Caco-2 (cell line): ENCODE results near the gene SS18L1. TPM values are rescaled to one million over a fixed set of nuclear protein-coding genes. Genes with fewer than 3 reads are reported as not detected.

Experiments used
- BruUV-seq: library from RNA; stranded (reverse); fragments of 400-500 nt; replicated peaks from 2 replicates; lab custom pipeline; 2021; lab: Mats Ljungman, UMichigan
- CTCF ChIA-PET: fragments of 300-600 bp; sonication (Branson Sonifier 250); formaldehyde crosslinking; loops from one replicate; lab custom pipeline; 2022; ENCODE audit warnings: antibody characterized with exemption; lab: Charles Lee
- POLR2A ChIA-PET: fragments of 300-600 bp; sonication (Branson Sonifier 250); formaldehyde crosslinking; loops from one replicate; lab custom pipeline; 2022; ENCODE audit warnings: antibody characterized with exemption; lab: Charles Lee
- DNase-seq, 2 experiments: peaks; one replicate each; pipeline versions ENCODE4 v3.0.0 to v3.0.0-alpha.2; 2020 to 2022
- H3K27me3 ChIP-seq: replicated peaks from 2 replicates; pipeline ENCODE4 v1.6.0; 2011; ENCODE audit warnings: low read length; ENCODE audit not compliant: control insufficient read depth, insufficient read depth
- H3K36me3 ChIP-seq: 2 replicates; pipeline ENCODE4 v1.5.1; 2011; ENCODE audit warnings: low read length; ENCODE audit not compliant: control insufficient read depth, insufficient read depth
- H3K4me1 ChIP-seq: fragments of 250-450 bp; sonication (Bioruptor Pico); 2 replicates; pipeline ENCODE4 v1.5.1; 2020; ENCODE audit warnings: mild to moderate bottlenecking
- H3K4me3 ChIP-seq: 2 replicates; pipeline ENCODE4 v1.5.1; 2011; ENCODE audit warnings: low read depth, mild to moderate bottlenecking, control low read depth, low read length
- H3K9me3 ChIP-seq: fragments of 250-450 bp; sonication (Bioruptor Pico); 2 replicates; pipeline ENCODE4 v1.5.1; 2020; ENCODE audit warnings: mild to moderate bottlenecking, moderate library complexity
- H3K27ac Mint-ChIP-seq: one replicate; pipeline ENCODE4 v1.8.0; 2022; ENCODE audit warnings: mixed read lengths; ENCODE audit not compliant: unreplicated experiment
- H3K27me3 Mint-ChIP-seq: one replicate; pipeline ENCODE4 v1.8.0; 2022; ENCODE audit warnings: mixed read lengths; ENCODE audit not compliant: insufficient read depth, unreplicated experiment
- H3K36me3 Mint-ChIP-seq: one replicate; pipeline ENCODE4 v1.8.0; 2022; ENCODE audit warnings: mild to moderate bottlenecking, mixed read lengths; ENCODE audit not compliant: insufficient read depth, unreplicated experiment
- H3K4me1 Mint-ChIP-seq: one replicate; pipeline ENCODE4 v1.8.0; 2022; ENCODE audit warnings: low read depth, mixed read lengths; ENCODE audit not compliant: unreplicated experiment
- H3K4me3 Mint-ChIP-seq: one replicate; pipeline ENCODE4 v1.8.0; 2022; ENCODE audit warnings: mild to moderate bottlenecking, moderate library complexity, mixed read lengths; ENCODE audit not compliant: unreplicated experiment
- H3K9me3 Mint-ChIP-seq: one replicate; pipeline ENCODE4 v1.8.0; 2022; ENCODE audit warnings: mixed read lengths; ENCODE audit not compliant: unreplicated experiment
- CTCF ChIP-seq, 2 experiments: fragments of 200-600 bp in 1 of 2; IDR thresholded peaks; 1 replicate in 1 of 2; 2 replicates in 1 of 2; pipeline versions ENCODE4 v1.5.1 to v1.8.0; 2011 to 2022; ENCODE audit warnings: antibody characterized with exemption in 1 of 2, control low read depth in 1 of 2, inconsistent platforms in 1 of 2, low read depth in 1 of 2, low read length in 1 of 2, mild to moderate bottlenecking in 1 of 2, moderate library complexity in 1 of 2; ENCODE audit not compliant: insufficient read depth in 1 of 2, severe bottlenecking in 1 of 2, unreplicated experiment in 1 of 2
- intact Hi-C: fragments of 100-400 bp; cut with micrococcal nuclease; formaldehyde crosslinking; loops from one replicate; pipeline ENCODE4 v1.10.0; 2022; ENCODE audit not compliant: unreplicated experiment
- total RNA-seq: library from RNA; stranded (reverse); gene quantifications from 2 replicates; pipeline ENCODE4 v1.2.3, GENCODE V29; 2022

The SS18L1 gene
- total RNA-seq, 1 experiment from 2014 or later, result 46.4 TPM

GRCh38 chr20:62104234-62104789 is 39.3 kb upstream of the SS18L1 start:
- H3K27ac Mint-ChIP-seq, result no peak overlapping the region
- no TSS peak for BruUV-seq
- no peak overlapping the region for H3K4me3 Mint-ChIP-seq
- Histone ChIP-seq H3K4me3 (no peak overlapping the region), H3K27me3 (no peaks in the 10 kb centered on the region), H3K4me1 (no peaks in the 10 kb centered on the region), H3K36me3 (no peaks in the 10 kb centered on the region), H3K9me3 (peaks cover 39% of the 10 kb centered on the region)
- no peaks in the 10 kb centered on the region for H3K4me1 Mint-ChIP-seq
- TF ChIP-seq CTCF (IDR thresholded peaks at IDR 0.05; ENCODE audit: insufficient read depth in 1 of 2, low read depth in 1 of 2, low read length in 1 of 2, severe bottlenecking in 1 of 2, unreplicated experiment in 1 of 2), result no peak
- H3K27me3 Mint-ChIP-seq, result peaks cover 4% of the 10 kb centered on the region
- peaks cover 47% of the 10 kb centered on the region for H3K9me3 Mint-ChIP-seq
- no peaks in the 10 kb centered on the region for H3K36me3 Mint-ChIP-seq
- no peak for DNase-seq
- ChIA-PET POLR2A (no interaction called here), CTCF (no interaction called here)
- intact Hi-C loops, result no loop called here

DNA sequence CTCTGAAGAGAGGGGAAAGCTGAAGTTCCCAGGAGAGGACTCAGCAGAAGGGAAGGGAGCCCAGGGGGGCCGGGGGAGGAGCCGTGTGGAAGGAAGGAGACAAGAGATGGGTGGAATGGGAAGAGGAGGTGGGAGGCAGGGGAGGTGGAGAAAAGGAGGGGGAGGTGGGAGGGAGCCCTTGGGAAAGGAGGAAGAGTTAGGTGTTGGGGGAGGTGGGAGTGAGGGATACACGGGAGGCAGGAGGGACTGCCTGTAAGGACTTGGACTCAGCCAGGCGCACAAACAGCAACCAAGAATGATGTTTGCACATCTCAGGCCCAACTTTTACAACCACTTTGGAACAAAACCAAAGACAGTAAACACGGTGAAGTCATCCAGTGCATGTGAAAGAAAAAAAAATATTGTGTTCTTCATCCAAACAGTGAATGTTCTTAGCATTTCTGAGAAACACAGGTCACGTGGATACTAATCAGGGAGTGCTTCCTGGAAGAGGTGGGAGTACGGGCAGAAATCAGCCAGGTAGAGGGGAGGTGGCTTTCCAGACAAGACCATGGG is 38.7 kb upstream of the SS18L1 start:
- Mint-ChIP-seq H3K9me3 (peaks cover 52% of the 10 kb centered on the region), H3K4me3 (no peak overlapping the region), H3K27me3 (peaks cover 4% of the 10 kb centered on the region), H3K36me3 (no peaks in the 10 kb centered on the region), H3K4me1 (no peaks in the 10 kb centered on the region), H3K27ac (no peak overlapping the region)
- ChIA-PET POLR2A (no interaction called here), CTCF (no interaction called here)
- Histone ChIP-seq H3K4me1 (no peaks in the 10 kb centered on the region), H3K27me3 (no peaks in the 10 kb centered on the region), H3K9me3 (peaks cover 42% of the 10 kb centered on the region), H3K36me3 (no peaks in the 10 kb centered on the region), H3K4me3 (no peak overlapping the region)
- BruUV-seq, result no TSS peak
- intact Hi-C loops, result no loop called here
- TF ChIP-seq CTCF (IDR thresholded peaks at IDR 0.05; ENCODE audit: insufficient read depth in 1 of 2, low read depth in 1 of 2, low read length in 1 of 2, severe bottlenecking in 1 of 2, unreplicated experiment in 1 of 2), result no peak
- no peak for DNase-seq

DNA sequence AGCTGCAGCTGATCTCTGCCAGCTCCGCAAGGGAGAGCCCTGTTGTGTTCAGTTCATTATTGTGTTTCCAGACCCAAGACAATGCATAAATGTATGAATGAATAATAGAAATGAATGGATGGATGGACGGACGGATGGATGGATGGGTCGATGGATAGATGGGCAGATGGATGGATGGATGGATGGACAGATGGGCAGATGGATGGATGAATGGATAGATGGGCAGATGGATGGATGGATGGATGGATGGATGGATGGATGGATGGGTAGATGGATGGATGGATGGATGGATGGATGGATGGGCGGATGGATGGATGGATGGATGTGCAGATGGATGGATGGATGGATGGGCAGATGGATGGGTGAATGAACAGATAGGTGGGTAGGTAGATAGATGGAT is 38.0 kb upstream of the SS18L1 start:
- DNase-seq, result no peak
- no peak for TF ChIP-seq CTCF (IDR thresholded peaks at IDR 0.05; ENCODE audit: insufficient read depth in 1 of 2, low read depth in 1 of 2, low read length in 1 of 2, severe bottlenecking in 1 of 2, unreplicated experiment in 1 of 2)
- intact Hi-C loops, result no loop called here
- H3K4me1 ChIP-seq, result no peaks in the 10 kb centered on the region
- H3K4me3 ChIP-seq, result no peak overlapping the region
- Mint-ChIP-seq H3K4me3 (no peak overlapping the region), H3K4me1 (no peaks in the 10 kb centered on the region), H3K27me3 (no peaks in the 10 kb centered on the region), H3K27ac (no peak overlapping the region), H3K36me3 (no peaks in the 10 kb centered on the region), H3K9me3 (peaks cover 57% of the 10 kb centered on the region)
- ChIA-PET CTCF (no interaction called here), POLR2A (no interaction called here)
- H3K36me3 ChIP-seq, result no peaks in the 10 kb centered on the region
- peaks cover 48% of the 10 kb centered on the region for H3K9me3 ChIP-seq
- no peaks in the 10 kb centered on the region for H3K27me3 ChIP-seq
- no TSS peak for BruUV-seq
